Astrocyte (in vitro differentiated cells and primary cell): ENCODE results near the gene SEC24A. TPM values are rescaled to one million over a fixed set of nuclear protein-coding genes. Genes with fewer than 3 reads are reported as not detected.

Experiments used
- DNase-seq: peaks from one replicate; pipeline ENCODE4 v3.0.0-alpha.2; 2010; ENCODE audit warnings: low read depth
- FAIRE-seq: peaks from 2 replicates; lab custom pipeline; 2011; peaks lifted over from hg19 to GRCh38; lab: Jason Lieb, UNC
- H2AFZ ChIP-seq: 2 replicates; pipeline ENCODE4 v1.6.0; 2012; ENCODE audit warnings: low read depth, low read length, inconsistent platforms
- H3K27ac ChIP-seq: 2 replicates; pipeline ENCODE4 v1.5.1; 2011; ENCODE audit warnings: low read depth, low read length, inconsistent platforms
- H3K27me3 ChIP-seq: 2 replicates; pipeline ENCODE4 v1.6.0; 2011; ENCODE audit warnings: low read length, inconsistent platforms; ENCODE audit not compliant: insufficient read depth
- H3K36me3 ChIP-seq: 2 replicates; pipeline ENCODE4 v1.5.1; 2011; ENCODE audit warnings: low read length, inconsistent platforms; ENCODE audit not compliant: insufficient read depth
- H3K4me1 ChIP-seq: 2 replicates; pipeline ENCODE4 v1.5.1; 2011; ENCODE audit warnings: low read length, inconsistent platforms; ENCODE audit not compliant: insufficient read depth
- H3K4me2 ChIP-seq: 2 replicates; pipeline ENCODE4 v1.6.0; 2012; ENCODE audit warnings: low read length, inconsistent platforms
- H3K4me3 ChIP-seq: 2 replicates; pipeline ENCODE4 v1.5.1; 2011; ENCODE audit warnings: low read depth, mild to moderate bottlenecking, low read length, inconsistent platforms; ENCODE audit not compliant: insufficient read depth
- H3K79me2 ChIP-seq: 2 replicates; pipeline ENCODE4 v1.6.0; 2012; ENCODE audit warnings: mild to moderate bottlenecking, low read length, inconsistent platforms; ENCODE audit not compliant: insufficient read depth
- H3K9ac ChIP-seq: 2 replicates; pipeline ENCODE4 v1.6.0; 2012; ENCODE audit warnings: mild to moderate bottlenecking, low read length, inconsistent platforms
- H3K9me3 ChIP-seq: 2 replicates; pipeline ENCODE4 v1.5.1; 2012; ENCODE audit warnings: low read depth, mild to moderate bottlenecking, low read length, inconsistent platforms; ENCODE audit not compliant: insufficient read depth
- H4K20me1 ChIP-seq: 2 replicates; pipeline ENCODE4 v1.6.0; 2012; ENCODE audit warnings: low read length, inconsistent platforms; ENCODE audit not compliant: insufficient read depth
- H3K27ac Mint-ChIP-seq: one replicate; pipeline ENCODE4 v1.8.0; 2021; ENCODE audit warnings: mild to moderate bottlenecking, mixed read lengths; ENCODE audit not compliant: unreplicated experiment
- H3K27me3 Mint-ChIP-seq: one replicate; pipeline ENCODE4 v1.8.0; 2021; ENCODE audit warnings: low read depth, mixed read lengths; ENCODE audit not compliant: unreplicated experiment
- H3K36me3 Mint-ChIP-seq: one replicate; pipeline ENCODE4 v1.8.0; 2021; ENCODE audit warnings: low read depth, mixed read lengths; ENCODE audit not compliant: unreplicated experiment
- H3K4me1 Mint-ChIP-seq: one replicate; pipeline ENCODE4 v1.8.0; 2021; ENCODE audit warnings: low read depth, mixed read lengths; ENCODE audit not compliant: unreplicated experiment
- H3K4me3 Mint-ChIP-seq: one replicate; pipeline ENCODE4 v1.8.0; 2021; ENCODE audit warnings: mild to moderate bottlenecking, moderate library complexity, mixed read lengths; ENCODE audit not compliant: unreplicated experiment
- H3K9me3 Mint-ChIP-seq: one replicate; pipeline ENCODE4 v1.8.0; 2021; ENCODE audit warnings: mild to moderate bottlenecking, mixed read lengths; ENCODE audit not compliant: unreplicated experiment
- EZH2 ChIP-seq: IDR thresholded peaks from 2 replicates; pipeline ENCODE4 v1.6.1; 2012; ENCODE audit warnings: mild to moderate bottlenecking, low read length, inconsistent platforms; ENCODE audit not compliant: insufficient read depth
- total RNA-seq: library from RNA; stranded (reverse); gene quantifications from 2 replicates; pipeline ENCODE4 v1.2.1, GENCODE V29; 2021
- TF ChIP-seq, protein P1 (sequence below): IDR thresholded peaks from 2 replicates; pipeline ENCODE4 v1.5.1; 2011; ENCODE audit warnings: low read depth, mild to moderate bottlenecking, inconsistent platforms, low read length, moderate library complexity; ENCODE audit not compliant: insufficient read depth

Gene SEC24A
- total RNA-seq, 1 donor from 2014 or later, result 51.9 TPM

DNA sequence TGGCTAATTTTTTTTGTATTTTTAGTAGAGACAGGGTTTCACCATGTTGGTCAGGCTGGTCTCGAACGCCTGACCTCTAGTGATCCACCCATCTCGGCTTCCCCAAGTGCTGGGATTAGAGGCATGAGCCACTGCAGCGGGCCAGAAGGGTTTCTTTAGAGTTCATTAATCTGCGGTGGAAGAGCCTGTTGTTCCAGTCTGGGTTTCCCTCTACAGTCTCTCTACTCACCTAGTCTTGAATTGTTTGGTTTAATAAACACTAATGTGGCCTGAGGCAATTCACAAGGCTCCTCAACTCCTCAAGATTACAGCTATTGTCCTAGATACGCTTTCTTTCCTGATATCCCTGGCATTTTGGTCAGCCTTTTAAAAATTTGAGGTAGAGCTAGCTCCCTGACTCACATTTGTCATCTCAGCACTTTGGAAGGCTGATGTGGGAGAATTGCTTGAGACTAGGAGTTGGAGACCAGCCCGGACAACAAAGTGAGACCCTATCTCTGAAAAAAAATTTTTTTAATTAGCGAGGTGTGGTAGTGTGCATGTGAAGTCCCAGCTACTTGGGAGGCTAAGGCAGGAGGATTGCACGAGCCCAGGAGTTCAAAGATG, 11.4 kb upstream of the SEC24A start:
- Histone ChIP-seq H3K9me3 (no peaks in the 10 kb centered on the region), H3K9ac (no peak overlapping the region), H3K4me1 (no peaks in the 10 kb centered on the region), H3K4me2 (no peak overlapping the region), H3K36me3 (no peaks in the 10 kb centered on the region), H3K4me3 (no peak overlapping the region), H3K27ac (no peak overlapping the region), H3K79me2 (peaks cover 5% of the 10 kb centered on the region), H2AFZ (no peak overlapping the region), H3K27me3 (no peaks in the 10 kb centered on the region), H4K20me1 (no peaks in the 10 kb centered on the region)
- DNase-seq (no peak), FAIRE-seq (no peak)
- Mint-ChIP-seq H3K36me3 (no peaks in the 10 kb centered on the region), H3K4me1 (no peaks in the 10 kb centered on the region), H3K27ac (no peak overlapping the region), H3K4me3 (no peak overlapping the region), H3K9me3 (no peaks in the 10 kb centered on the region), H3K27me3 (peaks cover 2% of the 10 kb centered on the region)
- TF ChIP-seq EZH2, result no peak
- TF ChIP-seq, protein P1, sequence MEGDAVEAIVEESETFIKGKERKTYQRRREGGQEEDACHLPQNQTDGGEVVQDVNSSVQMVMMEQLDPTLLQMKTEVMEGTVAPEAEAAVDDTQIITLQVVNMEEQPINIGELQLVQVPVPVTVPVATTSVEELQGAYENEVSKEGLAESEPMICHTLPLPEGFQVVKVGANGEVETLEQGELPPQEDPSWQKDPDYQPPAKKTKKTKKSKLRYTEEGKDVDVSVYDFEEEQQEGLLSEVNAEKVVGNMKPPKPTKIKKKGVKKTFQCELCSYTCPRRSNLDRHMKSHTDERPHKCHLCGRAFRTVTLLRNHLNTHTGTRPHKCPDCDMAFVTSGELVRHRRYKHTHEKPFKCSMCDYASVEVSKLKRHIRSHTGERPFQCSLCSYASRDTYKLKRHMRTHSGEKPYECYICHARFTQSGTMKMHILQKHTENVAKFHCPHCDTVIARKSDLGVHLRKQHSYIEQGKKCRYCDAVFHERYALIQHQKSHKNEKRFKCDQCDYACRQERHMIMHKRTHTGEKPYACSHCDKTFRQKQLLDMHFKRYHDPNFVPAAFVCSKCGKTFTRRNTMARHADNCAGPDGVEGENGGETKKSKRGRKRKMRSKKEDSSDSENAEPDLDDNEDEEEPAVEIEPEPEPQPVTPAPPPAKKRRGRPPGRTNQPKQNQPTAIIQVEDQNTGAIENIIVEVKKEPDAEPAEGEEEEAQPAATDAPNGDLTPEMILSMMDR, result no peak

DNA sequence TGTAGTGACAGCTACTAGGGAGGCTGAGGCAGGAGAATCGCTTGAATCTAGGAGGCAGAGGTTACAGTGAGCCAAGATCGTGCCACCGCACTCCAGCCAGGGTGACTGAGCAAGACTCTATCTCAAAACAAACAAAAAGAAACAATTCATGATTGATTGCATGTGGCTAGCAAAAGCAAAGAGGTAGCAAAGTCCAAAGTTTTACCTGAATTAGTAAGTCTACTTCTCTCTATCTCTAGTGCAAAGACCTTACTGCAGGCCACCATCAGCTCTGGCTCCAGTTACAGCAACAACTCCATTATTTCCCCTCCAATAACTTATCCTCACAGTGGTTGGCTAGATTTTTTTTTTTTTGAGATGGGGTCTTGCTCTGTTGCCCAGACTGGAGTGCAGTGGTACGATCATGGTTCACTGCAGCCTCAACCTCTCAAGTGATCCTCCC, 9.8 kb upstream of the SEC24A start:
- no peaks in the 10 kb centered on the region for H3K36me3 ChIP-seq
- TF ChIP-seq, protein P1, result no peak
- TF ChIP-seq EZH2, result no peak
- no peaks in the 10 kb centered on the region for H3K79me2 ChIP-seq
- no peaks in the 10 kb centered on the region for H3K9me3 ChIP-seq
- no peaks in the 10 kb centered on the region for H3K36me3 Mint-ChIP-seq
- H3K4me1 Mint-ChIP-seq, result no peaks in the 10 kb centered on the region
- H4K20me1 ChIP-seq, result no peaks in the 10 kb centered on the region
- H3K27ac ChIP-seq, result no peak overlapping the region
- no peak overlapping the region for H3K27ac Mint-ChIP-seq
- no peak overlapping the region for H3K4me2 ChIP-seq
- no peaks in the 10 kb centered on the region for H3K27me3 ChIP-seq
- peaks cover 2% of the 10 kb centered on the region for H3K27me3 Mint-ChIP-seq
- H3K9me3 Mint-ChIP-seq, result no peaks in the 10 kb centered on the region
- DNase-seq (no peak), FAIRE-seq (no peak)
- no peak overlapping the region for H3K4me3 ChIP-seq
- no peaks in the 10 kb centered on the region for H3K4me1 ChIP-seq
- H3K4me3 Mint-ChIP-seq, result no peak overlapping the region
- H3K9ac ChIP-seq, result no peak overlapping the region
- no peak overlapping the region for H2AFZ ChIP-seq

DNA sequence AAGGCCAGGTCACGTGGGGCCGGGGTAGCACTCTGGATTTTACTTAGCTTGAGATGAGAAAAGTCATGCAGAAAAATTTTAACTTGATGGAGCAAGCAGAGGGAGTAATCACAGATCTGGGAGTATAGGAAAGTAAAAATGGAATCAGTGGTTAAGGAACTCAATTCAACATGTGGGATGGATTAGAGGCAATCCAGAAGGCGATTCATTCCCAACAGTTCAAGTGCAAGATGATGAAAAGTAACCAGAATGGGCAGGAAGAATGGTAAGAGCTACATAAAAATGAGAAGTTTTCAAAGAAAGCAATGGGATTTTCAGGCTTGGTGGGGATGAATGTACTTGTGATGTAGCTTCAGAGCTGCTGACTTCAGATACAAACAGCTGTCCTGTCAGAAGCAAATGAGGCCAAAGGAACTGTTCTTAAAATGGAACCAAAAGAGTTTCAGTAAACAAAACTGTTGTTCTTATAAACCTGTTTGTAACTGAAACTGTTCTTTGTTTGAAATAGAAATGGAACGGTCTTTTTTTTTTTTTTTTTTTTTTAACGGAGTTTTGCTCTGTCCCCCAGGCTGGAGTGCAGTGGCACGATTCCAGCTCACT, 5.6 kb upstream of the SEC24A start:
- DNase-seq (no peak), FAIRE-seq (no peak)
- Histone ChIP-seq H4K20me1 (no peaks in the 10 kb centered on the region), H3K4me3 (no peak overlapping the region), H2AFZ (no peak overlapping the region), H3K27me3 (no peaks in the 10 kb centered on the region), H3K79me2 (peaks cover 5% of the 10 kb centered on the region), H3K4me1 (no peaks in the 10 kb centered on the region), H3K36me3 (no peaks in the 10 kb centered on the region), H3K27ac (no peak overlapping the region), H3K9ac (no peak overlapping the region), H3K4me2 (no peak overlapping the region), H3K9me3 (no peaks in the 10 kb centered on the region)
- Mint-ChIP-seq H3K4me3 (no peak overlapping the region), H3K27me3 (peaks cover 2% of the 10 kb centered on the region), H3K9me3 (no peaks in the 10 kb centered on the region), H3K36me3 (no peaks in the 10 kb centered on the region), H3K4me1 (peaks cover 5% of the 10 kb centered on the region), H3K27ac (no peak overlapping the region)
- TF ChIP-seq, protein P1, result no peak
- no peak for TF ChIP-seq EZH2
